HFFc6 (cell line): ENCODE results near the gene NPTX1. TPM values are rescaled to one million over a fixed set of nuclear protein-coding genes. Genes with fewer than 3 reads are reported as not detected.

Experiments
- DNase-seq: peaks from one replicate; pipeline ENCODE4 v3.0.0-alpha.2; 2018
- H3K27ac Mint-ChIP-seq: 2 replicates; pipeline ENCODE4 v1.8.0; 2020; ENCODE audit warnings: mild to moderate bottlenecking, mixed read lengths
- H3K27me3 Mint-ChIP-seq: 2 replicates; pipeline ENCODE4 v1.8.0; 2021; ENCODE audit warnings: mild to moderate bottlenecking, moderate library complexity, mixed read lengths; ENCODE audit not compliant: insufficient read depth
- H3K36me3 Mint-ChIP-seq: 2 replicates; pipeline ENCODE4 v1.8.0; 2021; ENCODE audit warnings: low read depth, mixed read lengths
- H3K4me1 Mint-ChIP-seq: 2 replicates; pipeline ENCODE4 v1.8.0; 2020; ENCODE audit warnings: low read depth, mixed read lengths
- H3K4me3 Mint-ChIP-seq: 2 replicates; pipeline ENCODE4 v1.8.0; 2020; ENCODE audit warnings: mild to moderate bottlenecking, moderate library complexity, mixed read lengths
- H3K9me3 Mint-ChIP-seq: 2 replicates; pipeline ENCODE4 v1.8.0; 2020; ENCODE audit warnings: mild to moderate bottlenecking, mixed read lengths
- CTCF ChIP-seq: fragments of 200-600 bp; sonication (generic); IDR thresholded peaks from 2 replicates; pipeline ENCODE4 v1.5.0; 2021; ENCODE audit warnings: antibody characterized with exemption, mild to moderate bottlenecking
- total RNA-seq, 6 experiments: library from RNA; stranded (reverse); fragmentation: NEBNext Ultra II Directional; extraction: Animal tissue kit (Norgen Biotek cat#: 25700); gene quantifications; 2 replicates in 1 of 6; 3 replicates in 5 of 6; pipeline ENCODE4 v1.2.3, GENCODE V29; 2021

The NPTX1 gene
- total RNA-seq, 6 experiments from 2014 or later: 0.26 to 2.9 (median 2.6) TPM

- Mint-ChIP-seq H3K27ac (no peak overlapping the region), H3K4me1 (peaks cover 5% of the 10 kb centered on the region; the same call in 1 of the 2 replicates), H3K9me3 (no peaks in the 10 kb centered on the region), H3K36me3 (no peaks in the 10 kb centered on the region), H3K27me3 (peaks cover 14% of the 10 kb centered on the region), H3K4me3 (no peak overlapping the region)
- DNase-seq: no peak
- TF ChIP-seq CTCF: no peak
Observed at GRCh38 chr17:80519091-80519781, 42.8 kb upstream of the NPTX1 start.

GRCh38 chr17:80518392-80518791 lies 42.0 kb upstream of the NPTX1 start:
- TF ChIP-seq CTCF: no peak
- no peaks in the 10 kb centered on the region for H3K36me3 Mint-ChIP-seq
- DNase-seq: no peak
- peaks cover 11% of the 10 kb centered on the region for H3K4me1 Mint-ChIP-seq
- peaks cover 12% of the 10 kb centered on the region for H3K27me3 Mint-ChIP-seq
- H3K4me3 Mint-ChIP-seq: no peak overlapping the region
- no peak overlapping the region for H3K27ac Mint-ChIP-seq
- no peaks in the 10 kb centered on the region for H3K9me3 Mint-ChIP-seq

GRCh38 chr17:80517641-80518040 lies 41.2 kb upstream of the NPTX1 start:
- no peak for TF ChIP-seq CTCF
- no peaks in the 10 kb centered on the region for H3K36me3 Mint-ChIP-seq
- H3K4me3 Mint-ChIP-seq: no peak overlapping the region
- H3K27me3 Mint-ChIP-seq: peaks cover 13% of the 10 kb centered on the region
- H3K27ac Mint-ChIP-seq: no peak overlapping the region
- no peak for DNase-seq
- no peaks in the 10 kb centered on the region for H3K9me3 Mint-ChIP-seq
- peaks cover 17% of the 10 kb centered on the region for H3K4me1 Mint-ChIP-seq

GRCh38 chr17:80516171-80516932 lies 39.9 kb upstream of the NPTX1 start:
- no peaks in the 10 kb centered on the region for H3K36me3 Mint-ChIP-seq
- TF ChIP-seq CTCF: no peak

GRCh38 chr17:80513892-80514291 lies 37.5 kb upstream of the NPTX1 start:
- TF ChIP-seq CTCF: no peak
- no peaks in the 10 kb centered on the region for H3K9me3 Mint-ChIP-seq
- H3K4me1 Mint-ChIP-seq: peaks cover 13% of the 10 kb centered on the region
- H3K4me3 Mint-ChIP-seq: no peak overlapping the region
- DNase-seq: peak; percentile 54
- H3K27me3 Mint-ChIP-seq: peaks cover 6% of the 10 kb centered on the region
- H3K36me3 Mint-ChIP-seq: no peaks in the 10 kb centered on the region
- H3K27ac Mint-ChIP-seq: no peak overlapping the region

More at GRCh38 chr17:80516171-80516932, 39.9 kb upstream of the NPTX1 start:
- H3K27me3 Mint-ChIP-seq: peaks cover 12% of the 10 kb centered on the region
- H3K9me3 Mint-ChIP-seq: no peaks in the 10 kb centered on the region
- H3K27ac Mint-ChIP-seq: no peak overlapping the region
- no peak overlapping the region for H3K4me3 Mint-ChIP-seq
- DNase-seq: no peak
- peaks cover 17% of the 10 kb centered on the region for H3K4me1 Mint-ChIP-seq
